Calu3 (cell line): ENCODE results near the gene SUMO3. TPM values are rescaled to one million over a fixed set of nuclear protein-coding genes. Genes with fewer than 3 reads are reported as not detected.

ENCODE experiments used
- BruUV-seq: library from RNA; stranded (reverse); fragments of 400-500 nt; replicated peaks from 2 replicates; lab custom pipeline; 2021; lab: Mats Ljungman, UMichigan
- CTCF ChIA-PET: fragments of 300-600 bp; sonication (Branson Sonifier 250); formaldehyde crosslinking; loops from one replicate; lab custom pipeline; 2022; ENCODE audit warnings: antibody characterized with exemption; lab: Charles Lee
- DNase-seq: peaks from one replicate; pipeline ENCODE4 v3.0.0; 2022
- H3K27ac Mint-ChIP-seq: one replicate; pipeline ENCODE4 v1.8.0; 2022; ENCODE audit warnings: mixed read lengths; ENCODE audit not compliant: unreplicated experiment
- H3K27me3 Mint-ChIP-seq: one replicate; pipeline ENCODE4 v1.8.0; 2022; ENCODE audit warnings: mixed read lengths; ENCODE audit not compliant: unreplicated experiment
- H3K36me3 Mint-ChIP-seq: one replicate; pipeline ENCODE4 v1.8.0; 2022; ENCODE audit warnings: mild to moderate bottlenecking, moderate library complexity, mixed read lengths; ENCODE audit not compliant: insufficient read depth, unreplicated experiment
- H3K4me1 Mint-ChIP-seq: one replicate; pipeline ENCODE4 v1.8.0; 2022; ENCODE audit warnings: mild to moderate bottlenecking, low read depth, mixed read lengths; ENCODE audit not compliant: unreplicated experiment
- H3K4me3 Mint-ChIP-seq: one replicate; pipeline ENCODE4 v1.8.0; 2022; ENCODE audit warnings: mild to moderate bottlenecking, low read depth, moderate library complexity, mixed read lengths; ENCODE audit not compliant: unreplicated experiment
- H3K9me3 Mint-ChIP-seq: one replicate; pipeline ENCODE4 v1.8.0; 2022; ENCODE audit warnings: low read depth, mixed read lengths; ENCODE audit not compliant: unreplicated experiment
- CTCF ChIP-seq: fragments of 200-600 bp; IDR thresholded peaks from one replicate; pipeline ENCODE4 v1.8.0; 2022; ENCODE audit warnings: antibody characterized with exemption; ENCODE audit not compliant: unreplicated experiment
- intact Hi-C: fragments of 100-400 bp; cut with micrococcal nuclease; formaldehyde crosslinking; loops from one replicate; pipeline ENCODE4 v1.10.0; 2022; ENCODE audit not compliant: unreplicated experiment
- total RNA-seq: library from RNA; stranded (reverse); gene quantifications from 2 replicates; pipeline ENCODE4 v1.2.3, GENCODE V29; 2022

The SUMO3 gene
- total RNA-seq, 1 experiment from 2014 or later: 56.7 TPM

- H3K4me1 Mint-ChIP-seq: no peaks in the 10 kb centered on the region
- CTCF ChIA-PET: no interaction called here
- intact Hi-C loops: no loop called here
- no peak overlapping the region for H3K27ac Mint-ChIP-seq
- TF ChIP-seq CTCF: no peak
- H3K36me3 Mint-ChIP-seq: peaks cover 10% of the 10 kb centered on the region
- peaks cover 3% of the 10 kb centered on the region for H3K9me3 Mint-ChIP-seq
- no peaks in the 10 kb centered on the region for H3K27me3 Mint-ChIP-seq
- BruUV-seq: no TSS peak
- H3K4me3 Mint-ChIP-seq: peak overlapping the region; percentile 81
- DNase-seq: no peak
These were observed 929 bp downstream of the SUMO3 start for GRCh38 chr21:44816761-44817505.

- H3K36me3 Mint-ChIP-seq: peaks cover 10% of the 10 kb centered on the region
- peaks cover 3% of the 10 kb centered on the region for H3K9me3 Mint-ChIP-seq
- DNase-seq: no peak
- intact Hi-C loops: no loop called here
- H3K4me3 Mint-ChIP-seq: peak overlapping the region; percentile 81
- no peaks in the 10 kb centered on the region for H3K4me1 Mint-ChIP-seq
- TF ChIP-seq CTCF: no peak
- TSS peak; percentile 32 for BruUV-seq
- H3K27me3 Mint-ChIP-seq: no peaks in the 10 kb centered on the region
- no peak overlapping the region for H3K27ac Mint-ChIP-seq
- CTCF ChIA-PET: no interaction called here
These were observed 1.8 kb downstream of the SUMO3 start for GRCh38 chr21:44815852-44816628.

- no peak for TF ChIP-seq CTCF
- Mint-ChIP-seq H3K27me3 (no peaks in the 10 kb centered on the region), H3K27ac (no peak overlapping the region), H3K36me3 (peaks cover 10% of the 10 kb centered on the region), H3K4me1 (no peaks in the 10 kb centered on the region), H3K4me3 (no peak overlapping the region), H3K9me3 (peaks cover 3% of the 10 kb centered on the region)
- intact Hi-C loops: no loop called here
- DNase-seq: no peak
- no TSS peak for BruUV-seq
- CTCF ChIA-PET: interaction anchor here (0.5 kb wide), 1 partner anchor 38 kb away, joined by 8 read pairs; no protein-coding TSS in a partner anchor
These were observed 2.6 kb downstream of the SUMO3 start for GRCh38 chr21:44815225-44815624.

- Mint-ChIP-seq H3K9me3 (no peaks in the 10 kb centered on the region), H3K36me3 (peaks cover 13% of the 10 kb centered on the region), H3K27ac (no peak overlapping the region), H3K4me3 (no peak overlapping the region), H3K4me1 (no peaks in the 10 kb centered on the region), H3K27me3 (no peaks in the 10 kb centered on the region)
- CTCF ChIA-PET: no interaction called here
- no peak for TF ChIP-seq CTCF
- DNase-seq: no peak
- BruUV-seq: no TSS peak
- intact Hi-C loops: no loop called here
These were observed 3.3 kb downstream of the SUMO3 start for GRCh38 chr21:44814498-44815023.
